DMS53 treated with DMSO at 0.1 percent for 48 hours (cell line): ENCODE data around the gene FOXJ1.
A peak's percentile ranks its signal among the peaks of the same experiment; 100 is the strongest.

Source experiments
- DNase-seq: peaks from one replicate; lab custom pipeline; 2025; ENCODE audit not compliant: unreplicated experiment; lab: John Stamatoyannopoulos, UW

Gene FOXJ1

DNA sequence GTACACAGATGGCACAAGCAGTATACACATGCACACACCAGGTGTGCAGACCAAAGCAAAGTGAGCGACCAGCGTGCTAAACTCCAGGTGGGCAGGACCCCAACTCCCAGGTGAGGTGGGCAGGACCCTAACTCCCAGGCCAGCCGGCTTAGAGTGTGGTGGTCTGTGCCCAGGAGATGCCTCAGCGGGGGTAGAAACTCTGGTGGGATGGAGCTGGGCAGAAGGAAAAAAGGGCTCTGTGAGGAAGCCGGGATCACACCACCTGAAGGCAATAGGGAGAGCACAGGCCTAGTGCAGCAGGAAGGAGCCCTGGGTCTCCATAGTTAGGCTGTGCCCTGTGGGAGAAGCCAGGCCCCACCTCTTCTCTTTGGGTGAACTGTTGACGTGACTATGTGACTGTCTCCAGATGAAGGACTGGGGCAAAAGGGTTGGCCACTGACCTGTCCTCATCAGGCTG, 1.6 kb upstream of the FOXJ1 start:
- no peak for DNase-seq

DNA sequence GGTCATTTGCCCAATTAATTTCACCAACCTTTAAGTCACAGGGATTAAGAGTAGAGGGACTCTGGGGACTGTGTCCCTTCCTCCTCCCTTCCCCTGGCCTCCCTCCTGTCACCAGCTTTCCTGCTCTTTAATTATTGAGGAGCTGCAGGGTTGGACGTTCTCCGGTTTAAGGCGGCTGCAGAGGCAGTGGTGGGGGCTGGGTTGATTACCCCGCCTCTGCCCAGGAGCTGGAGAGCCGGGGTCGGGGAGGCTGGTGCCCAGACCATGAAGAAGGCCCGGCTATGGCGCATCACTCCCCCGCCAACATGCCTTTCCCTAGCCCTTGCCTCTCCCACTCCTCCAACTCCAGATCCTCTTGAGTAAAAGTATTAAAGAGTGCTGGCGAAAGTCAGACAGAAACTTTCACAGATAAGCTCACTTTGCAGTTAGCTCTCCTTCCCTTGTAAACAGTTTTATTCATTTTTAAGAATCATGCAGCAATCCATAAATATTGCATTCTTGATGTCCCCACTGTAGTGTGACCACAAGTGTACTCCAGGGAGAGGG, 1.1 kb upstream of the FOXJ1 start:
- no peak for DNase-seq

DNA sequence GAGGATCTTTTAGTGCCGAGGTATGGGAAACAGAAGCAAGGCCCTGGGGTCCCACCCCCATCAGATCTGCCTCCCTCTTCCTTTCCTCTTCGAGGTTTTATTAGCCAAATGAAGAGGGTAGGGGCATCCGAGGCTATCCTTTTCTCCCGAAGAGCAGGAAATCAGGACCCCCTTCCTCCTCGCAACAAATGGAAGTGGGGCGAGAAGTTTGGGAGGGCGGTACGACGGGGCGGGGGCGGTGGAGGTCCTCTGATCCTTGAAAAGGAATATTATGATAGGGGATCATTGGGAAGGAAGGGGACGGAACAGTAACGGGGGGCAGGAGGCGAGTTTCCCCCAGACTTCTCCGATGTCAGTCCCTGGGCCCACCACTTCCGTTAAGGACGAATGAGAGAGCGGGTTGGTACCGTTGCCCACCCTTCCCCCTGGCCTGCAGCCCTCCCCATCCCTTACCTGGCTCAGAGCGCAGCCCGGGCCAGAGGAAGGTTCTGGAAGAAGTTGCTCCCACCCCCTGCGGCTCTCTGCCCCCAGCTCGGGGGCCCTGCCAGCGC, 309 bp downstream of the FOXJ1 start:
- DNase-seq, result no peak

DNA sequence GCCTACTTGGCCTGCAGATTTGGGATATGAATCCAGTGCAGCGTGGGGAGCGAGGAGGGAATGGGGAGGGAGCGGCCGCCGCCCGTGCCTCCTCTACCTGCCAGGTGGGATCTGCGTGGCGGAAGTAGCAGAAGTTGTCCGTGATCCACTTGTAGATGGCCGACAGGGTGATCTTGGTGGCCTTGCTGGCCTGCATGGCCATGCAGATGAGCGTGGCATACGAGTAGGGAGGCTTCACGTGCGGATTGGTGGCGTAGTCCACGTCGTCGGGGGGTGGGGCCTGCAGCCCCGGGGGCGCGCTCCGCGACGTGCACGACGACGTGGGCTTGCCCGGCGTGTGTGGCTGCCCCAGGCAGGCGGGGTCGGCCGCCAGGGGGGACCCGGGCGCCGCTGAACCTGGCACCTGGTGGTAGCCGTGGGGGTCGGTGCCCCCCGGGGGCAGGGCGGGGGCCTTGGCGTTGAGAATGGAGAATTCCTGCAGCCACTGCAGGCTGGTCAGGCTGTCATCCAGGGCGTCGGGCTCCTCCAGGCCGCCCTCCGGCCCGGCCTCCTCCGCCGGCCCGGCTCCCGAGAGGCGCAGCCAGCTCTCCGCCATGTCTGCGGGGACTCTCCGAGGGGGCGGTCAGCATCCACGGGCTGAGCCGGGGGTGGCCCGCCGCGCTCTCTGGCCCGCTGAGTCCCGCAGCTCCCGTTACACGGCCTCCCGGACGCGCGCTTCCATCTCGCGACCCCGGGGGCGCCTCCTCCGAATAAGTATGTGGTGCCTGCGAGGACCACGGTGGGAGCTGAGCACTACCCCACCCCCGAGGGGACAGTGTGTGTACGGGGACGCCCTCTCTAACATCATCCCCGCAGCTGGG, 1.0 kb downstream of the FOXJ1 start:
- DNase-seq, result peak; percentile 83

DNA sequence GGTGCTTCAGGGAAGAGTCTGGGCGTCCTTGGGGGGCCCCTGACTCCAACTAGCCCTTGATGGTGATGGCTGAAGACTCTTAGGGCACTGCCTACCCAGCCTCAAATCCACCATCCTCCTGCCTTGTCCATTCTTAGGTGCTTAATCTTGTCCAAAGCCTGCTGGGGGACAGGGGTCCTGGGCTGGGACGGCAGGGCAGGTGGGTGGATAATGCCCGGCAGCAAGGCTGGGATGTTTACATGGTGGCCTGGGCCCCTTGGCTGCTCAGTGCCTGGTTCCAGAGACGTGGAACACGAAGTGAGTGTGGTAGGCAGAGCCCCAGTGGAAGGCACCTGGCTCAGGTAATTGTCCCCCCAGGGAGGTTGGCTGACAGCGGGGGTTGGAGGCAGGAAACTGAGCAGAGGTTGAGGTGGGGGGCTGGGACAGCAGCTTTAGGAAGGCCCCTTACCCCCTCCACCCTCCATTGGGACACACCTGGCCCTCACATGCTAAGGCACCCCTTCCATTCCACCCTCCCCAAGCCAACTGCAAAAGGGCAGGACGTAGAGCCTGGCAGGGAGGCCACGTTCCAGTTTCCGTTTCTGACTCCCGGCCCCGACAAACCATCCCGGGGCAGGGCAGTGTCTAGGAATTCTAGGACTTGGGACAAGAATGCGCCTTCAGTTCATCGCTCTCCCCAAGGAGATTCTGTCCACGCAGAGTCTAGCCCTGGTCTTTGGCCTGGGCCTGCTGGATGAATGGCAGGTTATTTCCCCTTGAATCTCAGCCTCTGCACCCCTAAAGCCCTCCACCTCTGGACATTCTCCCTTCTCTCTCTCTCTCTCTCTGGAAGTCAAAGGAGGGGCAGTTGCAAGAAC, 1.9 kb downstream of the FOXJ1 start:
- peak; percentile 30 for DNase-seq

DNA sequence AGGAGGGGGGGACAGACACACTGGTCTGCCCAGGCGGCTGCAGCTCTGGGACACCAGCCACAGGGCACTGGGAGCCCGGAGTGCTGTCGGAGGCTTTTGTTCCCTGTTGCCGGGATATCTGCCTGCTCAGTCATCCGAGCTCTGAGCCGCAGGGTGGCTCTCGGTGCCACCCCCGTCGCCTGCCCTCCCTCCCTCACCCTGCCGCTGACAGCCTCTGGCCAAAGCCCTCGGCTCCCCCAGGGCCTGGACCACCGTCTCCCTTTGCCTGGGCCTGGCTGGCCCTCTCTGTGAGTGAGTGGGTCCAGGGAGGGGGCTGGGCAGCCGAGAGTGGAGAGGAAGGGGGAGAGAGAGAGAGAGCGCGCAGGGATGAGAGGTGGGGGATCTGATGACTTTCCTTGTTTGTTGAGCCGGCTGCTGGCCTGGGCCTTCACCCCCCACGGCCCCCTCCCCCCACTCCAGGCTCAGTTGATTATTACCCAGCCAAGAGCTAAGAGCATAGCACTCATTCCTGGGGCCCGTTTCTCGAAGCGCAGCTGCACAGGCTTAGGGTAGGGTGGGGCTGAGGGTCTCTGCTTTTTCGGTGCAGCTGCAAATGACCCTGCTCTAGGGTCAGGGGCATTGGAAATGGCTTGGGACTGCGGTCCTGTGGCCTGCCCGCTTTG, 2.7 kb downstream of the FOXJ1 start:
- DNase-seq, result peak; percentile 66

DNA sequence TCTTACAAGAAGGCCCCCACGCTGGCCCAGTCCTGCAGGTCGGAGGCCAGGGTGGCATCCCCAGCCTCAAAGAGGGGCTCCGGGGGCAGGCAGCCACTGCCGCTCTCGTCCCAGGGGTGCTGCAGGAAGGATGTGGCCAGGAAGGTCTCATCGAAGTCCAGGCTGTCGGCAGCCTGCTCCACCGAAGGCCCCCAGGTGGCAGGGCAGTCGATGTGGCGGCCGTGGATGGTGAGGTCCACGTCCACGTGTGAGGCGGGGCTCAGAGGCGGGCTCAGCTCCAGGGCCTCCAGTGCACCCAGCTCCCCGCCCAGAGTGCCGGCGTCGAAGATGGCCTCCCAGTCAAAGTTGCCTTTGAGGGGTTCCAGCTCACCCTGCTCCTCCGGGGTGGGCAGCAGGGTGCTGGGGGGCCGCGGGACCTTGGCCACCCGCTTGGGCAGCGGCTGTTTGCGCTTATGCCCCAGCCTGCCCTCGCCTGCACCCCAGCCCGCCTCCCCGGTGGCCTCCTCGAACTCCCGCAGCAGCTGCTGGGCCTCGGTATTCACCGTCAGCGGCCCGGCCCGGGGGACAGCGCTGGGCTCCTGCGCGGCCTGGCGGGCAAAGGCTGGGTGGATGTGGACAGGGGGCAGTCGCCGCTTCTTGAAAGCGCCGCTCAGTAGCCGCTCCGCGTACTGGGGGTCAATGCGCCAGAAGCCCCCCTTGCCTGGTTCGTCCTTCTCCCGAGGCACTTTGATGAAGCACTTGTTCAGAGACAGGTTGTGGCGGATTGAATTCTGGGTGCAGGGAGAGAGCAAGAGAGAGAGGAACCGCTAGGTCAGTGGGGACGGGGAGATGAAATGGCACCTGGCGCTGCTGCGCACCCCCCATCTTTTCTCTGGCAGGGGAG, 3.5 kb downstream of the FOXJ1 start:
- DNase-seq, result no peak

DNA sequence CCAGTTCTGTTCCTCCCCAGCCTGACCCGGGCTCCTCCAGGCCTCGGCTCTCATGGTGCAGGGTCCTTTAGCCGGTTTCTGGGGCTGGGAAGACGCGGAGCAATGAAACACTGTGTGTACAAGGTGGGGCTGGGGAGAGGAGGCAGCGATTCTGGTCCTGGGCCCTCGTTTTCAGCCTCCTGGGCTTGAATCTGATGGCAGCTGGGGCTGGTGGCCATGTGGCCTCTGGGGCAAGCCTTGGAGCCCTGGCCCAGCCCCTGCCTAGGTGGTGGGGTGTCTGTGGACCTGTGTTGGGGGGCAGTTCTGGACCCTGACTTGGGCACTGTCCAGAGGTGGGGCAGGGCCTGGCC, 4.1 kb downstream of the FOXJ1 start:
- DNase-seq, result no peak

DNA sequence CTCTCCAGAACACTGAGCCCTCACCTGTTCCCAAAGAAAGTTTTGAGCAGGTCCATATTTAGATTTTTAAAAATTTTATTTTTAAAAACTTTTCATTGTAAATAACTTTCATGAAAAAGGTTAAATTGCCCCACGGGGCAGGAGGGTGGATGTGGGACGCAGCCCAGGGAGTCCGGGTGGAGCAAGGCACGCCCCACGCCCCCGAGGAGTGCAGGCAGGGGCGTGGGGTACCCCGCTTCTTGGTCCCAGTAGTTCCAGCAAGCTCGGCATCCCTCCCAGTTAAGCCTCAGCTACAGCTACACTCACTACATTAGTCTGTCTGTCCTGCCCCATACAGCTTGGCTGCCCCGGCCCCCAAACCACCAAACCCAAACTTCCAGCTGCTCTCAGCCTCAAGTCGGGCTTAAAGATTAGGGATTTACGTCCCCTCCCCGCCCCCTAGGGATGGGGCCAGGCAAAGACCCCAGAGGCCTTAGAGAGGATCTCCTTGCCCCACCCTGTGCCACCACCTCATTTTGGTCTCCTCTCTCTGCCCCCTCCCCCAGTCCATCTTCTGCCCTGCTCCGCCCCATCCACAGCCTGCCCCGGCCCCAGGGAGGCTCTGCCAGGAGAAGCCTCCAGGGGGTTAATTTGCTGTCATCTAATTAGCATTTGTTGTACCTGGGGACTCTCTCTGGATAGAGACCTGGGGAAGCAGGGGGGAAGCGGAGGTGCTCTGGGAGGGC, 4.6 kb downstream of the FOXJ1 start:
- no peak for DNase-seq

DNA sequence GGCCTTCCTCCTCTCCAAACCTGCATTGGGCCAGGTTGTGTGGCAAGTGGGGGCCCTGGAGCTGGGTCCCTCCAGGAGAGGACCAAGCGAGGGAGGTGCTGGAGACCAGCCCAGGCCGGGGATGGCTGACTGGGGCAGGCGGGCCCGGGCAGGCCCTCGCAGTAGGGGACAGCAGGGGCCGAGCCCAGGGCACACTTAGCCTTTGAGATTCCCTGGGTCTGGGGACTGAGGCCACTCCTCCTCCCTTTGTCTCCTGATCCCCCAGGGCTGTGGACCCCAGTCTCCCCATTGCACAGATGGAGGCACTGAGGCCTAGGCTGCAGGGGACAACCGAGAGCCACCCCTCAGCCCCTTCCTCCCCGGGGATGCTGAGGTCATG, 5.2 kb downstream of the FOXJ1 start:
- DNase-seq, result no peak

DNA sequence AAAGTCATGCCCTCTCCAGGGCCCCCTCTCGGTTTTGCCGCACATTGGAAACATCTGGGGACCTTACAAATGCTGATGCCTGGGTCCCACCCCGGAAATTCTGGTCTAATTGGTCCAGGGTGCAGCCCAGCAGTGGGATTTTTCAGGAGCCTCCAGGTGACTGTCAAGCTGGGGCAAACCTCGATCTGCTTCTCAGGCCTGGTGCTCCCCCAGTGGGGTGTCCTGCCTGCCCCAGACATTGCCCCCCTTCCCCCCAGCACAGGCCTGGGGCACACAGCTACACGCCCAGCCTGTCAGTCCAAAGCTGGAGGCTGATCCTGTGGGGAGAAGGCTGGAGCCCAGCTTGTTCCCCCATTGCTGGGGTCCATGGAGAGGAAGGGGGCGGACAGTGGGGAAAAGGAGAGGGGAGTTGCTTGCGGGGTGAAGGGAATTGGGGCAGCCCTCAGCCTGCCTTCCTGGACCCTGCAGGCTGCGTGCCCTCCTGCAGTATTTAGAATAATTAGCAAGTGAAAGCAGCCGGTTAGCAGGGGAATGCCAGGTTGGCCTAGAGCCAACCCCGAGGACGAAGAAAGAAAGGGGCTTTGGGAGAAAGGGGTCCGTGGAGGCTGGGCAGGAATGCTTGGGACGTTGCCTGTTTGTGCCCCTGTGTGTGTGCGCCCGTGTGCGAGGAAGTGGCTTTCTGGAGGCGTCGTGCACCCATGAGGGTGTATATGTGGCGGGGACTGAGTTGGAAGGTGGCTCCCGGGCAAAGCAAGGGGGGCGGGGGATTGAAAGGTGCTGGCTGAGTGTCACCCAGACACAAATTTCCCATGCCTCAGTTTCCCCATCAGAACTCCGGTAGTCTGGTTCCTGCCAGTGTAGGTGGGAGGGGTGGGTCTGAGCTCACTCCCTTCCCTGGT, 5.9 kb downstream of the FOXJ1 start:
- no peak for DNase-seq

DNA sequence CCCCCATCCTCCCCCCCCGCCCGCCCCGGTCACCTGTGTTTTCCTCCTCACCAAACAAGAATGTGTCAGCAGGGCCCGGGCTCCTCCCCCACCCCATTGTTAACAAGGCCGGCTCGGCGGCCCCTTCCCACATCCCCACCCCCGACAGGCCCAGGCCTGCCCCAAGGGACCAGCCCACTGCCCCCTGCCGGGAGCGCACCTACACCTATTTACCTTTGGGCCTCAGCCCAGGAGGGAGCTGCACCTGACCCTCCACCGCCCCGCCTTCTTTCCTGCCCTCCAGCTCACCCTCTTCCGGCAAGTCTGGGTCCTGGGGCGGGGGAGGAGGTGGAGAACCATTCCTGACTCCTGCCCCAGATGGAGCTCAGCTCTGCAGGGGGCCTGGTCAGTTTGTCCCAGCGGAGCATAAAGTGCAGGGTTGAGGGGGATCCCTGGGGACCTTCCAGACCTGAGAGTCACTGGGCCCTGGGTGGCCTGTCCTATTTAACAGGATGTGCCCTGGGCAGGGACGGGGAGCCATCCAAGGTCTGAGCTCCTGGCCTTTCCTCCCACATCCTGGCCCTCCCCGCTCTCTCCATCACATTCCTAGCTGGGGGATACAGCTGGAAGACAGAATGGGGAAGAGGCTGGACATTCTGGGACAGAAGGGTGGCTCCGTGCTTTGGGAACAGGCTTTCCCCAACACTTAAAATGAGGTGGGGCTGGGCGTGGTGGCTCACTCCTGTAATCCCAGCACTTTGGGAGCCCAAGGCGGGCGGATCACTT, 8.3 kb downstream of the FOXJ1 start:
- DNase-seq, result peak; percentile 87

DNA sequence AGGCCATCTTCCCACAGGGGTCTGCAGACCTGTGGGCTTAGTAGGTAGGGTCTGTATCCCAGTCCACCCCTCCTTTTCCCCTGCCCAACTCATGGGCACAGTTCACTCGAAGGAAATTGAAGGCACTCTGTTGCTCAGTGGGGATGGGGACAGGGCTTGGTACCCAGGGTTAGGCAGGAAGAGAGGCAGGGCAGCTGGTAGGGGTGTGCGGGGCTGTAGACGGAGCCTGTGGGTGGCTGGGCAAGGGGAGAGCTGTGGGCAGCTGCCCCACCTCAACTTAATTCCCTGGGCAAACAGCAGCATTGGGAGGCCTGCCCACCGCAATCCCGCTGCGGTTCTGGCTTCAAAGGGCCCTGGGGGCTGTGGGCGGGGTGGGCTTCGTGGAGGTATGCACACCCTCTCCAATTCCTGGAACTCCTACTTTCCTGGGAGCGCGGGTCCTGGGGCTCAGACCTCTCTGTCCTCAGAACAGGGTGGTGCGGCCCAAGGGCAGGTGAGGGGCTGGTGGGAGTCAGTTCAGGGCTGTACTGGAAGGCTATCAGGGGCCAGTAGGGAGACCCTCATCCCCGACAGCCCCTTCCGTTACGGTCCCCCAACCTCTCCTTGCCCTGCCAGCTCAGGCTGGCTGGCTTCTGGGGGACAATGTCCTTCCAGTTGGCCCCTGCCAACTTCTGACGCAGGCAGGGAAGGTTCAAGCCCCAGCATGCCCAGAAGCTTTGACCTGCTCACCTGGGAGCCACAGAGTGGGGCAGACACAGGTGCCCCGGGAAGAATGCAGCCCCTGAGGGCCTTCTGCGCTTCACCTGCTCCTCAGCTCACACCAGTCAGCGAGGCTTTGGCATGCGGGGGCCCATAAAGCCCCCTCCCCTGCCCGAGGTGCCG, 9.1 kb downstream of the FOXJ1 start:
- DNase-seq, result peak; percentile 37

DNA sequence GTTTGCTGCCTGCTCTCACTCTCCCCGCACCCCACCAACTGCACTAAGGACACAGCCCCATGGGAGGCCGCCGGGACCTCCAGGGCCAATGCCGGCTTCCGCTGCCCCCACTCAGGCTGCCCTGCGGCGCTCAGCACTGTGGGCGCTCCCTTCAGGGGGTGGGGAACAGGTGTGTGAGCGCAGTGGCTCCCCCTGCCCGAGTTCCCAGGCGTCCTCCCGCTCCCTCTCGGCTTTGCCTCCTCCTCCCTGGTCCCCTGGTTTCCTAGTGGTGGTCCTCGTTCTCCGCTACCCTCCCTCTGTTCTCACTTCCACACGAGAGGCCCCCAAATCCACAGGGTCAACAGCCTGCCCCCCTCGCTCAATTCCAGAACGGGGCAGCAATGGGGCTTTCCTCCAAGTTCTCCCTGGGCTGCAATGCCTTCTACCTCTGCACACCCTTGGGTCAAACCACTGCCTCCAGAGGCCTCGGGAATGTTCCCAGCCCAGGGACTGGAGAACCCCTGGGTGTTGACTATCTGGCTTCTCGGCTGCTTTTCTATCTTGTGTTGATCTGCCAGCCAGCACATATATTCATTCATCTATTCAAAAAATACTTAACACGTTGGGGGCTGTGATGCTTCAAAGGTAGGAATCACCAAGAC, 9.9 kb downstream of the FOXJ1 start:
- DNase-seq, result no peak

DNA sequence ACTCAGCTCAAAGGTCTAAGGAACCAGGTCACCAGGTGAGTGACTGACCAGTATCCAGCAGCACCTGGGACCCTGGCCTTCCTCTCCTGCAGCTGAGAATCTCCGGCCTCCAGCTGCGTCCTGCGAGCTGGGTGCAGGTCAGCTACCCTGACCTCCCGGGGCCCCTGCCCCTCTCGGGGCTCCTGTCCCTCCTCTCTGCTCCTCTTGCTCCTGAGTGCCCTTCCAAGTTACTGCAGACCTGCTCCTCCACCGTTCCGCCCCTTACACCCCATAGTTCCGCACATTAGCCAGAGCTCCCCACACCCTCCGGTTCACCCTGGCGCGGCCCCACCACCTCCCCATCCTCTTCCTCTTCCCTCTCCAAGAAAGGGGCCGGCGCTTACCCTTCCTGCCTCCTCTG, 10.6 kb downstream of the FOXJ1 start:
- DNase-seq, result no peak

DNA sequence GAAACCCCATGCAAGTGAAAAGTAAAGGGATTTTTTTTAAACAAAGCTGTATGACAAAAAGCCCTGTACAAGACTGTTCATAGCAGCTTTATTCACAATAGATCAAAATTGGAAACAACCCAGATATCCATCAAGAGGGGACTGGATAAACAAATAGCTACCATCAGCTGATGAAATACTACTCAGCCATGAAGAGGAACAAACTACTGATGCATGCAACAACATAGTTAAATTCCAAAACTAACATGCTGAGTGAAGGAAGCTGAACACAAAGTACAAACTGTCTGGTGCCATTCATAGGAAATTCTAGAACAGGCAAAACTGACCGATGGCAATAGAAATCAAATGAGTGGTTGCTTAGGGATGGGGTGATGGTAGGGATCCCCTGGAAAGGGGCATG, 15.1 kb downstream of the FOXJ1 start:
- no peak for DNase-seq

DNA sequence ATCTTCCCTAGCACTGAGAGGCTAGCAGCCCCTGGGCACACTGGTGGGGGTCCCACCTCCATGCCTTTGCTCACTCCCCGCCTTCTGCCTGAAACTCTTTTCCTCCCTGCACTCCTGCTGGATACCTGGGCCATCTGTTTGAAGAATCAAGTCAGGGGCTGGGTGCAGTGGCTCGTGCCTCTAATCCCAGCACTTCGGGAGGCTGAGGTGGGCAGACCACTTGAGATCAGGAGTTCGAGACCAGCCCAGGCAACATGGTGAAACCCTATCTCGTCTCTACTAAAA, 15.7 kb downstream of the FOXJ1 start:
- no peak for DNase-seq
